ENCODE measurements around the gene RNF146.
"Not testable (repeated sequence)": the region's sequence is repeated elsewhere in the genome, so short reads cannot be mapped to it uniquely, and the experiment has no call there.

The RNF146 gene

GRCh38 chr6:127266178-127266891 is at the start of gene RNF146:
TSS of gene RNF146 (plus strand) at chr6:127266864. CDS start at chr6:127280339, 13,475 bp downstream.
- H3K4me3 ChIP-seq (ENCODE audit: low read length): peak within 1 kb of the TSS; percentile 77
- DNase-seq (ENCODE audit: low read depth): peak; percentile 85
- peak; percentile 81 for TF ChIP-seq CTCF (conservative IDR thresholded peaks at IDR 0.05; ENCODE audit: low read length)

- no peak overlapping the region for H3K4me3 ChIP-seq (ENCODE audit: low read length)
- TF ChIP-seq CTCF (conservative IDR thresholded peaks at IDR 0.05; ENCODE audit: low read length): no peak
- DNase-seq (ENCODE audit: low read depth): no peak
Observed at GRCh38 chr6:127219869-127220268, 46.8 kb upstream of the RNF146 start.

GRCh38 chr6:127221201-127221600 is 45.5 kb upstream of the RNF146 start:
- TF ChIP-seq CTCF (conservative IDR thresholded peaks at IDR 0.05; ENCODE audit: low read length): no peak
- DNase-seq (ENCODE audit: low read depth): no peak
- H3K4me3 ChIP-seq (ENCODE audit: low read length): no peak overlapping the region

- no peak for DNase-seq (ENCODE audit: low read depth)
- TF ChIP-seq CTCF (conservative IDR thresholded peaks at IDR 0.05; ENCODE audit: low read length): no peak
- no peak overlapping the region for H3K4me3 ChIP-seq (ENCODE audit: low read length)
Observed at GRCh38 chr6:127222418-127222817, 44.2 kb upstream of the RNF146 start.

GRCh38 chr6:127225497-127225896 is 41.2 kb upstream of the RNF146 start:
- no peak for DNase-seq (ENCODE audit: low read depth)
- no peak overlapping the region for H3K4me3 ChIP-seq (ENCODE audit: low read length)
- no peak for TF ChIP-seq CTCF (conservative IDR thresholded peaks at IDR 0.05; ENCODE audit: low read length)

- H3K4me3 ChIP-seq (ENCODE audit: low read length); DNase-seq (ENCODE audit: low read depth): not testable (repeated sequence)
Observed at GRCh38 chr6:127233819-127234218, 32.8 kb upstream of the RNF146 start.

GRCh38 chr6:127243501-127243900 is 23.2 kb upstream of the RNF146 start:
- DNase-seq (ENCODE audit: low read depth): no peak
- no peak overlapping the region for H3K4me3 ChIP-seq (ENCODE audit: low read length)
- TF ChIP-seq CTCF (conservative IDR thresholded peaks at IDR 0.05; ENCODE audit: low read length): no peak

Measured in AG10803 (cell line).